Measurements from ENCODE around the gene KCNK15. TPM values are rescaled to one million over a fixed set of nuclear protein-coding genes. Genes with fewer than 3 reads are reported as not detected.

The KCNK15 gene
- total and polyA plus RNA-seq, 2 experiments from 2014 or later, result 0.32 TPM; not detected in 1

DNA sequence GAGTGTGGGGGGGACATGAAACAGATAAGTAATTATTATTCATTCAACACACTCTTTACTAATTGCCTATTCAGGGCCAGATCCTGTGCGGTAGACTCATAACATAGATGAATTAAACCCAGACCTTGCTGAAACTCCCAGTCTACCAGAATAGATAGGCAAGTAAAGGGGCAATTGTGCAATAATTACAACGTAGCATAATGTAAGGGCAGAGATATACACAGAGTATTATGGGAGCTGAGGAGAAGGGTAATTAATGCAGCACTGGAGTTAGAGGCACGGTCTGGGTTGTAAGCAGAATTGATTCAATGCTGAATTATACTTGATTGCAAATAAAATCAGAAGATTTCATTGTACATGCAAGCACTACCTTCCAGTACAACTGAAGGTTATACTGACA is 35.5 kb downstream of the KCNK15 start:
- TF ChIP-seq, protein P1, sequence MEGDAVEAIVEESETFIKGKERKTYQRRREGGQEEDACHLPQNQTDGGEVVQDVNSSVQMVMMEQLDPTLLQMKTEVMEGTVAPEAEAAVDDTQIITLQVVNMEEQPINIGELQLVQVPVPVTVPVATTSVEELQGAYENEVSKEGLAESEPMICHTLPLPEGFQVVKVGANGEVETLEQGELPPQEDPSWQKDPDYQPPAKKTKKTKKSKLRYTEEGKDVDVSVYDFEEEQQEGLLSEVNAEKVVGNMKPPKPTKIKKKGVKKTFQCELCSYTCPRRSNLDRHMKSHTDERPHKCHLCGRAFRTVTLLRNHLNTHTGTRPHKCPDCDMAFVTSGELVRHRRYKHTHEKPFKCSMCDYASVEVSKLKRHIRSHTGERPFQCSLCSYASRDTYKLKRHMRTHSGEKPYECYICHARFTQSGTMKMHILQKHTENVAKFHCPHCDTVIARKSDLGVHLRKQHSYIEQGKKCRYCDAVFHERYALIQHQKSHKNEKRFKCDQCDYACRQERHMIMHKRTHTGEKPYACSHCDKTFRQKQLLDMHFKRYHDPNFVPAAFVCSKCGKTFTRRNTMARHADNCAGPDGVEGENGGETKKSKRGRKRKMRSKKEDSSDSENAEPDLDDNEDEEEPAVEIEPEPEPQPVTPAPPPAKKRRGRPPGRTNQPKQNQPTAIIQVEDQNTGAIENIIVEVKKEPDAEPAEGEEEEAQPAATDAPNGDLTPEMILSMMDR (IDR thresholded peaks at IDR 0.05; ENCODE audit: low read depth, low read length), result no peak
- Histone ChIP-seq H3K4me1 (ENCODE audit: low read depth) (no peaks in the 10 kb centered on the region), H3K36me3 (no peaks in the 10 kb centered on the region), H3K27me3 (no peaks in the 10 kb centered on the region), H3K27ac (no peak overlapping the region), H3K9me3 (ENCODE audit: low read depth) (no peaks in the 10 kb centered on the region), H3K4me3 (no peak overlapping the region)
- DNase-seq (ENCODE audit: low read depth in 1 of 2, low spot score in 1 of 2), result no peak

DNA sequence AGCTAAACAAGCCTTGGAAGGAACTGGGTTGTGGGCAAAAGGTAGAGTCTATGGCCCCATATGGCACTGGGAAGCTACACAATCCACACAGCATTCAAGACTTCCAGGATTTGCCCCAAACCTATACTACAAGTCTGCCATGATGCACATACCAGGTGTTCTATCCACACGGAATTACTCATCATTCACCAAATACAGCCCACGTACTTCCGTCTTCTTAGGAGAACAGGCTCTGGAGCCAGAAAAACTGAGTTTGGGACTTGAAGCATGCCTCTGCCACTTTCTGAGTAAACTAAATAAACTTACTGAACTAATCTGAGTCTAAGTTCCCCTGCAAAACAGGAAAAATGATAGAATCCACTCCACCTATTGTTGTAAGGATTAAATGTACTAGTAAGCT is 36.1 kb downstream of the KCNK15 start:
- Histone ChIP-seq H3K4me1 (ENCODE audit: low read depth) (no peaks in the 10 kb centered on the region), H3K27ac (no peak overlapping the region), H3K27me3 (no peaks in the 10 kb centered on the region), H3K36me3 (no peaks in the 10 kb centered on the region), H3K9me3 (ENCODE audit: low read depth) (no peaks in the 10 kb centered on the region), H3K4me3 (no peak overlapping the region)
- no peak for DNase-seq (ENCODE audit: low read depth in 1 of 2, low spot score in 1 of 2)
- TF ChIP-seq, protein P1 (IDR thresholded peaks at IDR 0.05; ENCODE audit: low read depth, low read length), result no peak

DNA sequence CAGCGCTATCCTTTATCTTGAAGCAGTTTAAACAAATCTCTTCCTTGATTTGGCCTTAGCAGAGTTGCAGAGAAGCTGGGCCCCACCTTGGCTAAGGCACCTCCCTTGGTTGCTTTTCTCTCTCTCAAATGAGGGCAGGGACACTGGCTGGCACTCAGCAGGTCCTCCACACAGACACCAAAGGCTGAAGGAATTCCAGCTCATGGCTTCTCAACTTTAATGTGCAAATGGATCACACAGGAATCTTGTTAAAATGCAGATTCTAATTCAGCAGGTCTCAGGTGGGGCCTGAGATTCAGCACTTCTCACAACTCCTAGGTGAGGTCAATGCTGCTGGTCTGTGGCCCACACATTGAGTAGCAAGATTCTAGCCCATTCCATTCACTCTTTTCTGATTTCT is 39.0 kb downstream of the KCNK15 start:
- Histone ChIP-seq H3K4me1 (ENCODE audit: low read depth) (no peaks in the 10 kb centered on the region), H3K27ac (no peak overlapping the region), H3K27me3 (no peaks in the 10 kb centered on the region), H3K9me3 (ENCODE audit: low read depth) (no peaks in the 10 kb centered on the region), H3K36me3 (no peaks in the 10 kb centered on the region), H3K4me3 (no peak overlapping the region)
- TF ChIP-seq, protein P1 (IDR thresholded peaks at IDR 0.05; ENCODE audit: low read depth, low read length), result no peak
- no peak for DNase-seq (ENCODE audit: low read depth in 1 of 2, low spot score in 1 of 2)

DNA sequence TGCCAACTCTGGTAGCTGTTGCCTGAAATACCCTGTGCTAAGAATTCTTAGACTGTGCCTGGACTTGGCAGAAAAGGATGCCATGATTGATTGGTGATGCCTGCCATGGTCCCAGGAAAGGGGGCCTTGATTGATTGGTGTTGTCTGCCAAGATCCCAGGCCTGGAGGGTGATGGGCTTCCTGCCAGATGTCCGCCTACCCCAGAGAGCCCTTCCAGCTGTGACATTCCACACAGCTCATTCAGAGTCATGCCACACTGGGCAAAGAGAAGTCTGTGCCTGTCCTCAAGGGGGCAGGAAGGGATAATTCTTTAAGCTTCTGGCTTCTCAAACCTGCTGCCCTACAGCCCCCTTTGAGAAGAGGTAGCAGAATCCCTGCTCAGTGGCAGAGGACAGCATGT is 40.1 kb downstream of the KCNK15 start:
- Histone ChIP-seq H3K36me3 (no peaks in the 10 kb centered on the region), H3K9me3 (ENCODE audit: low read depth) (no peaks in the 10 kb centered on the region), H3K27me3 (no peaks in the 10 kb centered on the region), H3K4me1 (ENCODE audit: low read depth) (peaks cover 8% of the 10 kb centered on the region), H3K27ac (no peak overlapping the region), H3K4me3 (no peak overlapping the region)
- DNase-seq (ENCODE audit: low read depth in 1 of 2, low spot score in 1 of 2), result peak; percentile 13 to 35
- TF ChIP-seq, protein P1 (IDR thresholded peaks at IDR 0.05; ENCODE audit: low read depth, low read length), result peak; percentile 14

DNA sequence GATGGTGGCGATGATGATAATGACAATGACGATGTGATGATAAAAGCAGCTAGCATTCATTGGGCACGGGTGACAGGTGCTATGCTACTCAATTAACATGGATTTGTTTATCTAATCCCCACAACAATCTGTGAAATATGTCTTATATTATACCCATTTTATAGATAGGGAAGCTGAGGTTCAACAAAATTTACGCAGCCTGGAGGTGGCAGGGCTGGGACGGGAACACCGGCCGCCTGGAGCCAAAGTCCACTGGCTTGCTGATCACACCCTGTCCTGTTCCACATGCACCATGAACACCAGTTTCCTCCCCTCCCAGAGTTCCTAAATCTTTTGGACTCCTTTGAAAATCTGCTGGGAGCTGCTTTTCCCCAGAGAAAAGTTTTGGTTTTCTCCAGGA is 41.6 kb downstream of the KCNK15 start:
- H3K4me3 ChIP-seq, result no peak overlapping the region
- no peak for DNase-seq (ENCODE audit: low read depth in 1 of 2, low spot score in 1 of 2)
- no peaks in the 10 kb centered on the region for H3K9me3 ChIP-seq (ENCODE audit: low read depth)
- peaks cover 12% of the 10 kb centered on the region for H3K4me1 ChIP-seq (ENCODE audit: low read depth)
- TF ChIP-seq, protein P1 (IDR thresholded peaks at IDR 0.05; ENCODE audit: low read depth, low read length), result no peak
- H3K27me3 ChIP-seq, result no peaks in the 10 kb centered on the region
- H3K36me3 ChIP-seq, result no peaks in the 10 kb centered on the region
- H3K27ac ChIP-seq, result no peak overlapping the region
